H1 (cell line): ENCODE data around the gene SPATA25.

ENCODE experiments used
- ASH2L ChIP-seq: fragments of 200-600, 300-600 bp; sonication (generic); IDR thresholded peaks from one replicate; pipeline ENCODE4 v1.7.1; 2017; ENCODE audit warnings: low read length
- BCL11A ChIP-seq, 2 experiments: IDR thresholded peaks; one replicate each; pipeline ENCODE4 v1.6.1; 2011; ENCODE audit warnings: low read depth in 2 of 2, low read length in 2 of 2, mild to moderate bottlenecking in 2 of 2
- CHD2 ChIP-seq: IDR thresholded peaks from 2 replicates; pipeline ENCODE4 v1.6.1; 2012; ENCODE audit warnings: low read length, improper control_type of control experiment
- CREB1 ChIP-seq: IDR thresholded peaks from 2 replicates; pipeline ENCODE4 v1.6.1; 2012; ENCODE audit warnings: inconsistent platforms
- JUN ChIP-seq: IDR thresholded peaks from 2 replicates; pipeline ENCODE4 v1.6.1; 2011; ENCODE audit warnings: low read depth, mild to moderate bottlenecking, improper control_type of control experiment, low read length
- POLR2A ChIP-seq, 2 experiments: IDR thresholded peaks; 1 replicate in 1 of 2; 2 replicates in 1 of 2; pipeline ENCODE4 v1.6.1; 2011; ENCODE audit warnings: low read depth in 2 of 2, low read length in 2 of 2, mild to moderate bottlenecking in 2 of 2; ENCODE audit errors: control extremely low read depth in 1 of 2
- TF ChIP-seq, protein P1 (sequence below), 3 experiments: IDR thresholded peaks; 1 replicate in 2 of 3; 2 replicates in 1 of 3; pipeline versions ENCODE4 v1.5.1 to v1.6.1; 2011; ENCODE audit warnings: low read length in 3 of 3, mild to moderate bottlenecking in 3 of 3, inconsistent platforms in 2 of 3, low read depth in 1 of 3, moderate library complexity in 1 of 3; ENCODE audit not compliant: insufficient read depth in 1 of 3; ENCODE audit errors: control extremely low read depth in 1 of 3

- no peak for TF ChIP-seq CHD2
- TF ChIP-seq, protein P1, sequence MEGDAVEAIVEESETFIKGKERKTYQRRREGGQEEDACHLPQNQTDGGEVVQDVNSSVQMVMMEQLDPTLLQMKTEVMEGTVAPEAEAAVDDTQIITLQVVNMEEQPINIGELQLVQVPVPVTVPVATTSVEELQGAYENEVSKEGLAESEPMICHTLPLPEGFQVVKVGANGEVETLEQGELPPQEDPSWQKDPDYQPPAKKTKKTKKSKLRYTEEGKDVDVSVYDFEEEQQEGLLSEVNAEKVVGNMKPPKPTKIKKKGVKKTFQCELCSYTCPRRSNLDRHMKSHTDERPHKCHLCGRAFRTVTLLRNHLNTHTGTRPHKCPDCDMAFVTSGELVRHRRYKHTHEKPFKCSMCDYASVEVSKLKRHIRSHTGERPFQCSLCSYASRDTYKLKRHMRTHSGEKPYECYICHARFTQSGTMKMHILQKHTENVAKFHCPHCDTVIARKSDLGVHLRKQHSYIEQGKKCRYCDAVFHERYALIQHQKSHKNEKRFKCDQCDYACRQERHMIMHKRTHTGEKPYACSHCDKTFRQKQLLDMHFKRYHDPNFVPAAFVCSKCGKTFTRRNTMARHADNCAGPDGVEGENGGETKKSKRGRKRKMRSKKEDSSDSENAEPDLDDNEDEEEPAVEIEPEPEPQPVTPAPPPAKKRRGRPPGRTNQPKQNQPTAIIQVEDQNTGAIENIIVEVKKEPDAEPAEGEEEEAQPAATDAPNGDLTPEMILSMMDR (IDR thresholded peaks at IDR 0.05; ENCODE audit: control extremely low read depth in 1 of 3, insufficient read depth in 1 of 3, low read depth in 1 of 3, low read length in 3 of 3): no peak
- no peak for TF ChIP-seq JUN
- no peak for TF ChIP-seq ASH2L
- TF ChIP-seq POLR2A (IDR thresholded peaks at IDR 0.05; ENCODE audit: control extremely low read depth in 1 of 2, low read depth in 2 of 2, low read length in 2 of 2): peak in 1 of 2 experiments; percentile 57; a peak in 1 of 3 replicates
- no peak for TF ChIP-seq BCL11A (IDR thresholded peaks at IDR 0.05; ENCODE audit: low read depth in 2 of 2, low read length in 2 of 2)
- TF ChIP-seq CREB1: no peak
Measured at GRCh38 chr20:45894797-45895196, 7.4 kb upstream of the SPATA25 start.
